Measurements from ENCODE around the gene ZNF43.

The ZNF43 gene

DNA sequence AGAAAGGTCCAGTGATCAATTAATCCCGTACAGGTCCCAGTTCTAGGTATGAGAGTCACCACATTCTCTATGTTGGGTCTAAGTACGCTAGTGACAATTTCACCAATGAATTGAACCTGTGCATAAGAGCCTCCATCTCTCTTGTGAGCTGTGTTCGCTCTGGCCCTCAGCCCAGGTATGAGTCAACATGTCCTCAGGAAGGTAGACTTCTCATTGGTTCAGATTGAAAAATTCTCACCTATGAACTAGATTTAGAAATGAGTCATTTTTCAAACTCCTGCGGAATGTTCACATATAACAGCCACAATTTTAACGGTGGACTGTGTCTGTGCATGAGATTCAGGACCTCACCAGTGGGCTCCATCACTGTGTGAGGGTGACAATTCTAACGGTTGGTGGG, 12.7 kb upstream of the ZNF43 start:
- Histone ChIP-seq H3K27ac (ENCODE audit: poor library complexity, severe bottlenecking) (no peak overlapping the region), H3K36me3 (ENCODE audit: low read depth) (peaks cover 13% of the 10 kb centered on the region), H3K27me3 (ENCODE audit: insufficient read depth, poor library complexity, severe bottlenecking) (no peaks in the 10 kb centered on the region), H3K9me3 (ENCODE audit: severe bottlenecking) (peaks cover 2% of the 10 kb centered on the region), H3K4me1 (ENCODE audit: insufficient read depth, poor library complexity, severe bottlenecking) (no peaks in the 10 kb centered on the region), H3K4me3 (ENCODE audit: severe bottlenecking) (no peak overlapping the region)
- ATAC-seq (ENCODE audit: low read depth): no peak
- TF ChIP-seq, protein P1, sequence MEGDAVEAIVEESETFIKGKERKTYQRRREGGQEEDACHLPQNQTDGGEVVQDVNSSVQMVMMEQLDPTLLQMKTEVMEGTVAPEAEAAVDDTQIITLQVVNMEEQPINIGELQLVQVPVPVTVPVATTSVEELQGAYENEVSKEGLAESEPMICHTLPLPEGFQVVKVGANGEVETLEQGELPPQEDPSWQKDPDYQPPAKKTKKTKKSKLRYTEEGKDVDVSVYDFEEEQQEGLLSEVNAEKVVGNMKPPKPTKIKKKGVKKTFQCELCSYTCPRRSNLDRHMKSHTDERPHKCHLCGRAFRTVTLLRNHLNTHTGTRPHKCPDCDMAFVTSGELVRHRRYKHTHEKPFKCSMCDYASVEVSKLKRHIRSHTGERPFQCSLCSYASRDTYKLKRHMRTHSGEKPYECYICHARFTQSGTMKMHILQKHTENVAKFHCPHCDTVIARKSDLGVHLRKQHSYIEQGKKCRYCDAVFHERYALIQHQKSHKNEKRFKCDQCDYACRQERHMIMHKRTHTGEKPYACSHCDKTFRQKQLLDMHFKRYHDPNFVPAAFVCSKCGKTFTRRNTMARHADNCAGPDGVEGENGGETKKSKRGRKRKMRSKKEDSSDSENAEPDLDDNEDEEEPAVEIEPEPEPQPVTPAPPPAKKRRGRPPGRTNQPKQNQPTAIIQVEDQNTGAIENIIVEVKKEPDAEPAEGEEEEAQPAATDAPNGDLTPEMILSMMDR (IDR thresholded peaks at IDR 0.05; ENCODE audit: poor library complexity, severe bottlenecking): no peak
- no peak for DNase-seq (ENCODE audit: low spot score)

DNA sequence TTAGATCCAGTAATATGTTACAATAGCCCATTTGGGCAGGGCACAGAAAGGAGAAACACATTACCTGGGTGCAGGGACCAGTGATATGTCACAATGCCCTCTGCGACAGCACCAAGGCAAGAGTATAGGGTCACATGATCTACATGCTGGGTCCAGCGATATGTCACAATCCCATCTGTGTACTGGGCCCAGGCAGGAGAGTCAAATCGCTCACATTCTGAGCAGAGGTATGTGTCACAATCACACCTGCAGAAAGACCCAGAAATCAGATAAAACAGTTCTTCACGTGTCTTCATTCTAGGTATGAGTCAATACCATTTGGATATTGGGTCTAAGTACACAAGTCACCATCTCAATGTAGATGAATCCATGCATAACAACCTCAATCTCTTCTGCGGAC, 7.1 kb upstream of the ZNF43 start:
- ATAC-seq (ENCODE audit: low read depth): no peak
- TF ChIP-seq, protein P1 (IDR thresholded peaks at IDR 0.05; ENCODE audit: poor library complexity, severe bottlenecking): no peak
- no peak for DNase-seq (ENCODE audit: low spot score)
- Histone ChIP-seq H3K36me3 (ENCODE audit: low read depth) (peaks cover 26% of the 10 kb centered on the region), H3K9me3 (ENCODE audit: severe bottlenecking) (no peaks in the 10 kb centered on the region), H3K4me3 (ENCODE audit: severe bottlenecking) (no peak overlapping the region), H3K27me3 (ENCODE audit: insufficient read depth, poor library complexity, severe bottlenecking) (no peaks in the 10 kb centered on the region), H3K4me1 (ENCODE audit: insufficient read depth, poor library complexity, severe bottlenecking) (no peaks in the 10 kb centered on the region), H3K27ac (ENCODE audit: poor library complexity, severe bottlenecking) (no peak overlapping the region)

DNA sequence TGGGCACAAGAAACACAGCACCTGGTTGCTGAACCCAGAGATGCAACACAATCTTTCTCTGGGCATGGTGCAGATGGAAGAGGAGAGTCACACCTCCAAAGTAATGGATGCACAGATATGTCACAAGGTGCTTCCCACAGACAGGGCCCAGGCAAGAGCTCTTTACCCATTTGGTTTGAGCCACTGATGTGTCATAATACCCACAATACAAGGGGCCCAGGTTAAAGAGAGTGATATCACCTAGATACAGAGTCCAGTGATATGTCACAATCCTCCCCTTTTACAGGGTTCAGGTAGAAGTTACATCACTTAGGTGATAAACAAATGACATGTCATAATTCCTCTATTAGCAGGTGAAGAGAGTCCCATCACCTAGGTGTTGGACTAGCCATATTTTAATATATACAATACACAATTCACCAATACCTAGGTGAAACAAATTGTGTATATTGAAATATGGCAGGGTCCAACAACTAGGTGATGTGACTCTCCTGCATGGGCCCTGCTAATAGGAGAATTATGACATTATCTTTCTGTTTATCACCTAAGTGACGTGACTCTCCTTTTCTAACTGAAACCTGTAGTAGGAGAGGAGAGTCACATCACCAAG, 5.6 kb upstream of the ZNF43 start:
- Histone ChIP-seq H3K4me3 (ENCODE audit: severe bottlenecking) (no peak overlapping the region), H3K36me3 (ENCODE audit: low read depth) (peaks cover 26% of the 10 kb centered on the region), H3K4me1 (ENCODE audit: insufficient read depth, poor library complexity, severe bottlenecking) (no peaks in the 10 kb centered on the region), H3K27ac (ENCODE audit: poor library complexity, severe bottlenecking) (no peak overlapping the region), H3K9me3 (ENCODE audit: severe bottlenecking) (peaks cover 2% of the 10 kb centered on the region), H3K27me3 (ENCODE audit: insufficient read depth, poor library complexity, severe bottlenecking) (no peaks in the 10 kb centered on the region)
- no peak for ATAC-seq (ENCODE audit: low read depth)
- TF ChIP-seq, protein P1 (IDR thresholded peaks at IDR 0.05; ENCODE audit: poor library complexity, severe bottlenecking): no peak
- no peak for DNase-seq (ENCODE audit: low spot score)

DNA sequence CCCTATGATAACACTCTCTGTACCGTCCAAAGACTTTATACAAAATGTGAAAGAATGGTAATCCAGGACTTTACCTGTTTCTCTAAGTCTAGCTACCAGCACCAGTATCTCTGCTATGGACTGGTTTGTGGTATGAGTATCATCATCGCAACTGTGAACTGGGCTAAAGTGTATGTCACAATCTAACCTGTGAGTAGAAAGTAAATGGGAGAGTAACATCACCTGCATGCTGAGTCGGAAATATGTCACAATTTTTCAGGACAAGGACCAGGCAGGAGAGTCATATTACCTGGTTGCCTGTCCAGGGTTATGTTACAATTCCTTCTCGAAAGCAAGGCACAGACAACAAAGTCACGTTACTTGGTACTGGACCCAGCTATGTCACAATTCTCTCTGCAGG, 5.1 kb upstream of the ZNF43 start:
- Histone ChIP-seq H3K27me3 (ENCODE audit: insufficient read depth, poor library complexity, severe bottlenecking) (no peaks in the 10 kb centered on the region), H3K4me1 (ENCODE audit: insufficient read depth, poor library complexity, severe bottlenecking) (no peaks in the 10 kb centered on the region), H3K36me3 (ENCODE audit: low read depth) (peaks cover 26% of the 10 kb centered on the region), H3K4me3 (ENCODE audit: severe bottlenecking) (no peak overlapping the region), H3K9me3 (ENCODE audit: severe bottlenecking) (peaks cover 2% of the 10 kb centered on the region), H3K27ac (ENCODE audit: poor library complexity, severe bottlenecking) (no peak overlapping the region)
- no peak for ATAC-seq (ENCODE audit: low read depth)
- no peak for DNase-seq (ENCODE audit: low spot score)
- TF ChIP-seq, protein P1 (IDR thresholded peaks at IDR 0.05; ENCODE audit: poor library complexity, severe bottlenecking): no peak

DNA sequence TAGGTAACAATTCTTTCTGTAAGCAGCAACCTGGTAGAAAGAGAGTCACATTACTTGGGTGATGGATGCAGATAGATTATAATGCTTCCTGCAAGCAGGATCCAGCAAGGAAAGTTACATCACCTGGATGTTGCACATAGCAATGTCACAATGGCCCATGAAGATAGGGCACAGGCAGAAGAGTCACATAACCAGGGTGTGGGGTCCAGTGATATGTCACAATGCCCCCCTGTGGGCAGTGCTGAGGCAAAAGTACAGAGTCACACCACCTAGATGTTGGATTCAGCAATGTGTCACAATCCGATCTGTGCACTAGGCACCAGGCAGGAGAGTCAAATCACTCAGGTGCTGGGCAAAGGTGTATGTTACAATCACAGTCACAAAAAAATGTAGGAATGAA, 4.0 kb upstream of the ZNF43 start:
- no peak overlapping the region for H3K4me3 ChIP-seq (ENCODE audit: severe bottlenecking)
- peaks cover 26% of the 10 kb centered on the region for H3K36me3 ChIP-seq (ENCODE audit: low read depth)
- ATAC-seq (ENCODE audit: low read depth): no peak
- no peak for DNase-seq (ENCODE audit: low spot score)
- H3K27ac ChIP-seq (ENCODE audit: poor library complexity, severe bottlenecking): no peak overlapping the region
- no peaks in the 10 kb centered on the region for H3K27me3 ChIP-seq (ENCODE audit: insufficient read depth, poor library complexity, severe bottlenecking)
- H3K4me1 ChIP-seq (ENCODE audit: insufficient read depth, poor library complexity, severe bottlenecking): no peaks in the 10 kb centered on the region
- H3K9me3 ChIP-seq (ENCODE audit: severe bottlenecking): peaks cover 2% of the 10 kb centered on the region
- TF ChIP-seq, protein P1 (IDR thresholded peaks at IDR 0.05; ENCODE audit: poor library complexity, severe bottlenecking): no peak
